Upper lobe of left lung (tissue), 6 donors: Measurements from ENCODE around the gene SLC44A2. TPM values are rescaled to one million over a fixed set of nuclear protein-coding genes. Genes with fewer than 3 reads are reported as not detected.

Experiments
- ATAC-seq, 2 donors: fragments of 200-7000 bp; cut with Tn5 transposase; one replicate each; pipeline ENCODE4 v1.9.1; 2022; ENCODE audit warnings: mild to moderate bottlenecking in 2 of 2, moderate library complexity in 2 of 2; ENCODE audit not compliant: low FRiP score in 2 of 2
- DNase-seq, 2 donors: peaks; one replicate each; pipeline ENCODE4 v3.0.0-alpha.2; 2019 to 2020
- H3K27ac ChIP-seq, 4 donors: fragments of 200-600 bp; sonication (generic); one replicate each; pipeline ENCODE4 v1.5.1; 2016 to 2019
- H3K27me3 ChIP-seq, 4 donors: fragments of 200-600 bp; sonication (generic); one replicate each; pipeline ENCODE4 v1.5.1; 2017 to 2019
- H3K36me3 ChIP-seq, 4 donors: fragments of 200-600 bp; sonication (generic); one replicate each; pipeline ENCODE4 v1.5.1; 2016 to 2019
- H3K4me1 ChIP-seq, 4 donors: fragments of 200-600 bp; sonication (generic); one replicate each; pipeline ENCODE4 v1.5.1; 2018 to 2019
- H3K4me3 ChIP-seq, 4 donors: fragments of 200-600 bp; sonication (generic); one replicate each; pipeline ENCODE4 v1.5.1; 2017 to 2019; ENCODE audit warnings: mild to moderate bottlenecking in 2 of 4, moderate library complexity in 1 of 4
- H3K9me3 ChIP-seq, 4 donors: fragments of 200-600 bp; sonication (generic); one replicate each; pipeline ENCODE4 v1.5.1; 2018 to 2019
- CTCF ChIP-seq, 6 experiments: fragments of 450-650 bp in 4 of 6; fragments of 200-600 bp in 2 of 6; sonication (generic) in 2 of 6; IDR thresholded peaks; one replicate each; pipeline ENCODE4 v1.5.1; 2016 to 2019; ENCODE audit warnings: antibody characterized with exemption in 6 of 6
- EP300 ChIP-seq, 4 donors: sonication (generic); formaldehyde crosslinking; IDR thresholded peaks; one replicate each; pipeline ENCODE4 v1.5.1; 2017; ENCODE audit warnings: antibody characterized with exemption in 4 of 4, control low read depth in 2 of 4
- POLR2A ChIP-seq, 4 donors: fragments of 450-650 bp; IDR thresholded peaks; one replicate each; pipeline ENCODE4 v1.5.1; 2016 to 2017; ENCODE audit warnings: antibody characterized with exemption in 4 of 4, mild to moderate bottlenecking in 2 of 4
- POLR2AphosphoS5 ChIP-seq, 2 donors: sonication (generic); formaldehyde crosslinking; IDR thresholded peaks; one replicate each; pipeline ENCODE4 v1.5.1; 2017; ENCODE audit warnings: antibody characterized with exemption in 2 of 2
- WGBS, 2 donors: methylation state at CpG; one replicate each; pipeline ENCODE4 v1.1.5; 2017 to 2018; 5-methylcytosine and 5-hydroxymethylcytosine counted together
- total RNA-seq, 6 donors: library from RNA; depleted of rRNA in 4 of 6; stranded (reverse); fragments of >200 nt in 4 of 6; gene quantifications; one replicate each; pipeline versions ENCODE4 v1.1.0 to v1.2.1, GENCODE V29; 2016 to 2021
- donor health status: DM: no; HTN: no; CAD: no; lungs with moderate emphysema.
- donor health status: DM: no; HTN: yes; CAD: no; lungs with severe emphysema.

SLC44A2 gene
- total RNA-seq, 6 donors from 2014 or later = 117 to 333 (median 197) TPM

- no peak overlapping the region for H3K4me3 ChIP-seq
- no peak for ATAC-seq
- H3K27ac ChIP-seq = peak overlapping the region in 2 of 4 donors; percentile 11 to 79
- no peaks in the 10 kb centered on the region for H3K9me3 ChIP-seq
- no peak for DNase-seq
- 93 to 96% methylated on average over 8 of the region's 8 CpGs for WGBS, 2 donors
- TF ChIP-seq CTCF (IDR thresholded peaks at IDR 0.05) = no peak
- no peak for TF ChIP-seq POLR2AphosphoS5 (IDR thresholded peaks at IDR 0.05)
- no peak for TF ChIP-seq POLR2A (IDR thresholded peaks at IDR 0.05)
- H3K4me1 ChIP-seq = peaks cover 26 to 66% (median 35%) of the 10 kb centered on the region in 4 donors
- no peaks in the 10 kb centered on the region for H3K36me3 ChIP-seq
- H3K27me3 ChIP-seq = no peaks in the 10 kb centered on the region
These were observed 6.5 kb upstream of the SLC44A2 start for GRCh38 chr19:10618846-10619245.

- Histone ChIP-seq H3K27me3 (no peaks in the 10 kb centered on the region), H3K36me3 (no peaks in the 10 kb centered on the region), H3K9me3 (no peaks in the 10 kb centered on the region), H3K27ac (no peak overlapping the region), H3K4me1 (peaks cover 32 to 68% (median 37%) of the 10 kb centered on the region in 4 donors), H3K4me3 (no peak overlapping the region)
- ATAC-seq (no peak), DNase-seq (no peak)
- 98% methylated on average over 4 of the region's 4 CpGs for WGBS, 2 donors
- TF ChIP-seq POLR2A (IDR thresholded peaks at IDR 0.05) = no peak
- TF ChIP-seq CTCF (IDR thresholded peaks at IDR 0.05) = no peak
- TF ChIP-seq POLR2AphosphoS5 (IDR thresholded peaks at IDR 0.05) = no peak
- TF ChIP-seq EP300 (IDR thresholded peaks at IDR 0.05) = no peak
These were observed 4.6 kb upstream of the SLC44A2 start for GRCh38 chr19:10620786-10621185.

DNA sequence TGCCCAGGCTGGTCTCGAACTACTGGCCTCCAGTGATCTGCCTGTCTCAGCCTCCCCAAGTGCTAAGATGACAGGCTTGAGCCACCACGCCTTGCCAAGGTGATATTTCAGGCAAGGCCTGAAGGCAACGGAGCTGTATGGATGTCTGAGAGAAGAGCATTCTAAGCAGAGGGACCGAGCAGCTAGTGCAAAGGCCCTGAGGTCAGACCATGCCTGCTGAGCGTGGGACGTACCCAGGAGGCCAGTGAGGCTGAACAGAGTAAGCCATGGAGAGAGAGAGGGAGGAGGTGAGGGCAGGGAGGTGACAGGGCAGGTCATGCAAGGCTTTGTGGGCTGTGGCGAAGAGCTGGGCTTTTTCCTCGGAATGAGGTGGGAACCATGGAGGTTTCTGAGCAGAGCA, 3.4 kb upstream of the SLC44A2 start:
- Histone ChIP-seq H3K4me3 (no peak overlapping the region), H3K4me1 (peaks cover 26 to 69% (median 39%) of the 10 kb centered on the region in 4 donors), H3K27ac (no peak overlapping the region), H3K9me3 (no peaks in the 10 kb centered on the region), H3K36me3 (peaks cover 0 to under 1% (median 0%) of the 10 kb centered on the region in 4 donors), H3K27me3 (no peaks in the 10 kb centered on the region)
- ATAC-seq (no peak), DNase-seq (no peak)
- 97 to 99% methylated on average over 7 to 8 of the region's 8 CpGs for WGBS, 2 donors
- TF ChIP-seq POLR2AphosphoS5 (IDR thresholded peaks at IDR 0.05) (no peak), POLR2A (IDR thresholded peaks at IDR 0.05) (no peak), EP300 (IDR thresholded peaks at IDR 0.05) (no peak)

DNA sequence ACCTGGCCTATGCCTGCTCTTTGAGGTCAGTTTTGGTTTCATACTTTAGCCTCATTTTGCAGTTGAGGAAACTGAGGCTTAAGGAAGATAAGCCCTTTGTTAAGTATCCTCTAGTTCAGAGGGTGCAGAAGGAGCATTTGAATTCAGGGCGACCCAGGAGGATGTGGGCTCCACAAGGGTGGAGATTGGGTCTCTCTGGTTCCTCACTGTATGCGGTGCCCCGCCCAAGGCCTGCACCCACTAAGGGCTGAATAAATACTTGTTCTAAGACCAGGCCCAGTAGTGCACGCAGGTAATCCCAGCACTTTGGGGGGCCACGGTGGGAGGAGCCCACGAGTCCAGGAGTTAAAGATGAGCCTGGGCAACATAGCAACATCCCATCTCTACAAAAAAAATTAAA, 768 bp upstream of the SLC44A2 start:
- H3K36me3 ChIP-seq = peaks cover 9 to 25% (median 20%) of the 10 kb centered on the region in 4 donors
- ATAC-seq = peak in 1 of 2 donors; percentile 2
- H3K27ac ChIP-seq = peak overlapping the region; percentile 87 to 90 (median 90)
- WGBS, 2 donors = 38 to 42% methylated on average over 5 to 6 of the region's 6 CpGs
- peaks cover 24 to 54% (median 45%) of the 10 kb centered on the region in 4 donors for H3K4me1 ChIP-seq
- TF ChIP-seq EP300 (IDR thresholded peaks at IDR 0.05) (no peak), CTCF (IDR thresholded peaks at IDR 0.05) (no peak), POLR2AphosphoS5 (IDR thresholded peaks at IDR 0.05) (no peak), POLR2A (IDR thresholded peaks at IDR 0.05) (no peak)
- DNase-seq = no peak
- H3K9me3 ChIP-seq = no peaks in the 10 kb centered on the region
- peak overlapping the region in 3 of 4 donors; percentile 51 to 83 (median 63) for H3K4me3 ChIP-seq
- no peaks in the 10 kb centered on the region for H3K27me3 ChIP-seq

- Histone ChIP-seq H3K9me3 (no peaks in the 10 kb centered on the region), H3K36me3 (peaks cover 9 to 37% (median 31%) of the 10 kb centered on the region in 4 donors), H3K4me3 (peak overlapping the region; percentile 51 to 83 (median 58)), H3K27me3 (no peaks in the 10 kb centered on the region), H3K4me1 (peaks cover 24 to 54% (median 45%) of the 10 kb centered on the region in 4 donors), H3K27ac (peak overlapping the region; percentile 87 to 90 (median 90))
- ATAC-seq = peak; percentile 9
- DNase-seq = no peak
- no peak for TF ChIP-seq CTCF (IDR thresholded peaks at IDR 0.05)
- TF ChIP-seq POLR2A (IDR thresholded peaks at IDR 0.05) = no peak
- WGBS, 2 donors = 27 to 35% methylated on average over 10 of the region's 10 CpGs
These were observed 397 bp downstream of the SLC44A2 start for GRCh38 chr19:10625762-10626138.
